Sigmoid colon (tissue), 7 donors: ENCODE results near the gene MLIP. TPM values are rescaled to one million over a fixed set of nuclear protein-coding genes. Genes with fewer than 3 reads are reported as not detected.

ENCODE experiments used
- DNase-seq: peaks from one replicate; pipeline ENCODE4 v3.0.0-alpha.2; 2019
- H3K27ac ChIP-seq, 4 donors: fragments of 200-600 bp; sonication (generic); one replicate each; pipeline ENCODE4 v1.5.1; 2016 to 2019; ENCODE audit warnings: mild to moderate bottlenecking in 1 of 4
- H3K27me3 ChIP-seq, 3 donors: fragments of 200-600 bp; sonication (generic); one replicate each; pipeline ENCODE4 v1.5.1; 2019; ENCODE audit warnings: mild to moderate bottlenecking in 1 of 3
- H3K36me3 ChIP-seq, 4 donors: fragments of 200-600 bp; sonication (generic); one replicate each; pipeline ENCODE4 v1.5.1; 2016 to 2019
- H3K4me1 ChIP-seq, 4 donors: fragments of 200-600 bp; sonication (generic); one replicate each; pipeline ENCODE4 v1.5.1; 2017 to 2019
- H3K4me3 ChIP-seq, 4 donors: fragments of 200-600 bp; sonication (generic); one replicate each; pipeline ENCODE4 v1.5.1; 2017 to 2019; ENCODE audit warnings: mild to moderate bottlenecking in 2 of 4, moderate library complexity in 1 of 4
- H3K9me3 ChIP-seq, 4 donors: fragments of 200-600 bp in 3 of 4; sonication (generic) in 3 of 4; one replicate each; pipeline versions ENCODE4 v1.5.1 to v1.6.1; 2013 to 2019
- CTCF ChIP-seq, 4 experiments: fragments of 450-650 bp in 3 of 4; fragments of 200-600 bp in 1 of 4; IDR thresholded peaks; one replicate each; pipeline ENCODE4 v1.5.1; 2016 to 2019; ENCODE audit warnings: antibody characterized with exemption in 4 of 4, mild to moderate bottlenecking in 3 of 4, moderate library complexity in 2 of 4
- EP300 ChIP-seq, 4 donors: sonication (generic); formaldehyde crosslinking; IDR thresholded peaks; one replicate each; pipeline ENCODE4 v1.6.1; 2017; ENCODE audit warnings: antibody characterized with exemption in 4 of 4
- POLR2A ChIP-seq, 2 donors: fragments of 450-650 bp; IDR thresholded peaks; one replicate each; pipeline ENCODE4 v1.6.1; 2016; ENCODE audit warnings: antibody characterized with exemption in 2 of 2, mild to moderate bottlenecking in 2 of 2, moderate library complexity in 2 of 2
- POLR2AphosphoS5 ChIP-seq, 4 donors: sonication (generic); formaldehyde crosslinking; IDR thresholded peaks; one replicate each; pipeline ENCODE4 v1.6.1; 2017; ENCODE audit warnings: antibody characterized with exemption in 4 of 4
- WGBS, 2 donors: extraction: QIAGEN DNeasy Blood & Tissue Kit; methylation state at CpG; one replicate each; pipeline ENCODE4 v1.1.7; 2013; 5-methylcytosine and 5-hydroxymethylcytosine counted together
- intact Hi-C: fragments of 100-400 bp; cut with DNase I; formaldehyde crosslinking; loops from one replicate; pipeline ENCODE4 v1.15.1; 2023
- polyA plus RNA-seq, 3 donors: library from polyadenylated mRNA; stranded (reverse); fragments of 200-250 nt; gene quantifications; one replicate each; pipeline ENCODE4 v1.2.3, GENCODE V29; 2013
- total RNA-seq, 4 donors: library from RNA; depleted of rRNA; stranded (reverse); fragments of >200 nt; gene quantifications; one replicate each; pipeline ENCODE4 v1.1.0, GENCODE V29; 2016
- donor health status: healthy with polysubstance abuse.
- donor health status: Bipolar disorder and iron deficiency.
- donor health status: healthy.

Gene MLIP
- total and polyA plus RNA-seq, 7 donors = 0.31 to 2.8 (median 1.2) TPM; not detected in 2

- no peak overlapping the region for H3K4me3 ChIP-seq
- no peak for TF ChIP-seq CTCF (IDR thresholded peaks at IDR 0.05)
- no peak for TF ChIP-seq POLR2AphosphoS5 (IDR thresholded peaks at IDR 0.05)
- TF ChIP-seq EP300 (IDR thresholded peaks at IDR 0.05) = no peak
- TF ChIP-seq POLR2A (IDR thresholded peaks at IDR 0.05) = no peak
- intact Hi-C loops = no loop called here
- 95 to 98% methylated on average over 1 of the region's 1 CpG for WGBS, 2 donors
- H3K27ac ChIP-seq = no peak overlapping the region
- H3K36me3 ChIP-seq = no peaks in the 10 kb centered on the region
- DNase-seq = no peak
- H3K27me3 ChIP-seq = no peaks in the 10 kb centered on the region
- H3K9me3 ChIP-seq = no peaks in the 10 kb centered on the region
- H3K4me1 ChIP-seq = no peaks in the 10 kb centered on the region
Measured at GRCh38 chr6:54222217-54222616, 111.0 kb downstream of the MLIP start.

- H3K9me3 ChIP-seq = no peaks in the 10 kb centered on the region
- no peaks in the 10 kb centered on the region for H3K36me3 ChIP-seq
- intact Hi-C loops = no loop called here
- WGBS, 2 donors = 94 to 97% methylated on average over 1 of the region's 1 CpG
- no peak overlapping the region for H3K27ac ChIP-seq
- DNase-seq = no peak
- no peak overlapping the region for H3K4me3 ChIP-seq
- H3K4me1 ChIP-seq = no peaks in the 10 kb centered on the region
- TF ChIP-seq POLR2AphosphoS5 (IDR thresholded peaks at IDR 0.05) (no peak), EP300 (IDR thresholded peaks at IDR 0.05) (no peak), POLR2A (IDR thresholded peaks at IDR 0.05) (no peak), CTCF (IDR thresholded peaks at IDR 0.05) (no peak)
- no peaks in the 10 kb centered on the region for H3K27me3 ChIP-seq
Measured at GRCh38 chr6:54232703-54233102, 121.5 kb downstream of the MLIP start.

- Histone ChIP-seq H3K27me3 (no peaks in the 10 kb centered on the region), H3K9me3 (no peaks in the 10 kb centered on the region), H3K4me3 (no peak overlapping the region), H3K27ac (no peak overlapping the region), H3K36me3 (no peaks in the 10 kb centered on the region), H3K4me1 (peaks cover 0 to 10% (median 9%) of the 10 kb centered on the region in 4 donors)
- WGBS, 2 donors = 71 to 85% methylated on average over 2 of the region's 2 CpGs
- TF ChIP-seq POLR2AphosphoS5 (IDR thresholded peaks at IDR 0.05) (no peak), POLR2A (IDR thresholded peaks at IDR 0.05) (no peak), EP300 (IDR thresholded peaks at IDR 0.05) (no peak), CTCF (IDR thresholded peaks at IDR 0.05) (no peak)
- DNase-seq = no peak
- intact Hi-C loops = no loop called here
Measured at GRCh38 chr6:54234539-54234938, 123.3 kb downstream of the MLIP start.

- DNase-seq = no peak
- Histone ChIP-seq H3K27ac (no peak overlapping the region), H3K27me3 (no peaks in the 10 kb centered on the region), H3K9me3 (no peaks in the 10 kb centered on the region), H3K36me3 (no peaks in the 10 kb centered on the region), H3K4me3 (no peak overlapping the region), H3K4me1 (peaks cover 0 to 10% (median 9%) of the 10 kb centered on the region in 4 donors)
- WGBS, 2 donors = 68 to 74% methylated on average over 2 of the region's 2 CpGs
- intact Hi-C loops = no loop called here
- TF ChIP-seq POLR2AphosphoS5 (IDR thresholded peaks at IDR 0.05) (no peak), POLR2A (IDR thresholded peaks at IDR 0.05) (no peak), EP300 (IDR thresholded peaks at IDR 0.05) (no peak), CTCF (IDR thresholded peaks at IDR 0.05) (no peak)
Measured at GRCh38 chr6:54236984-54237383, 125.7 kb downstream of the MLIP start.

- Histone ChIP-seq H3K9me3 (no peaks in the 10 kb centered on the region), H3K27ac (peak overlapping the region in 1 of 4 donors; percentile 0)
Measured at GRCh38 chr6:54238396-54238795, 127.2 kb downstream of the MLIP start.

More at GRCh38 chr6:54238396-54238795, 127.2 kb downstream of the MLIP start:
- Histone ChIP-seq H3K27me3 (no peaks in the 10 kb centered on the region), H3K4me1 (peaks cover 0 to 10% (median 9%) of the 10 kb centered on the region in 4 donors), H3K36me3 (no peaks in the 10 kb centered on the region), H3K4me3 (no peak overlapping the region)
- no peak for TF ChIP-seq CTCF (IDR thresholded peaks at IDR 0.05)
- no peak for TF ChIP-seq POLR2A (IDR thresholded peaks at IDR 0.05)
- TF ChIP-seq POLR2AphosphoS5 (IDR thresholded peaks at IDR 0.05) = no peak
- no peak for TF ChIP-seq EP300 (IDR thresholded peaks at IDR 0.05)
- WGBS, 2 donors = 25 to 39% methylated on average over 1 of the region's 1 CpG
- DNase-seq = no peak
- intact Hi-C loops = no loop called here
